Smooth muscle cell (in vitro differentiated cells): ENCODE results near the gene GREM2. TPM values are rescaled to one million over a fixed set of nuclear protein-coding genes. Genes with fewer than 3 reads are reported as not detected.

Experiments
- DNase-seq: peaks from one replicate; lab custom pipeline; 2025; ENCODE audit not compliant: unreplicated experiment; lab: John Stamatoyannopoulos, UW
- H2AFZ ChIP-seq: fragments of 200-600 bp; sonication (generic); 2 replicates; pipeline ENCODE4 v1.6.0; 2016; ENCODE audit warnings: antibody characterized with exemption, low read depth, mild to moderate bottlenecking
- H3F3A ChIP-seq: fragments of 200-600 bp; sonication (generic); 2 replicates; pipeline ENCODE4 v1.6.0; 2017; ENCODE audit warnings: antibody characterized with exemption, low read depth
- H3K27ac ChIP-seq: fragments of 200-600 bp; sonication (generic); 2 replicates; pipeline ENCODE4 v1.5.1; 2016; ENCODE audit warnings: low read depth, mild to moderate bottlenecking
- H3K27me3 ChIP-seq: fragments of 200-600 bp; sonication (generic); 2 replicates; pipeline ENCODE4 v1.6.1; 2016; ENCODE audit warnings: low read depth, mild to moderate bottlenecking
- H3K36me3 ChIP-seq: fragments of 200-600 bp; sonication (generic); 2 replicates; pipeline ENCODE4 v1.5.1; 2016; ENCODE audit warnings: low read depth
- H3K4me1 ChIP-seq: fragments of 200-600 bp; sonication (generic); 2 replicates; pipeline ENCODE4 v1.5.1; 2016; ENCODE audit warnings: low read depth
- H3K4me2 ChIP-seq: fragments of 200-600 bp; sonication (generic); 2 replicates; pipeline ENCODE4 v1.6.0; 2016; ENCODE audit warnings: mild to moderate bottlenecking
- H3K4me3 ChIP-seq: fragments of 200-600 bp; sonication (generic); 2 replicates; pipeline ENCODE4 v1.5.1; 2016; ENCODE audit warnings: mild to moderate bottlenecking
- H3K79me2 ChIP-seq: fragments of 200-600 bp; sonication (generic); 2 replicates; pipeline ENCODE4 v1.6.0; 2016; ENCODE audit warnings: low read depth, mild to moderate bottlenecking
- H3K9ac ChIP-seq: fragments of 200-600 bp; sonication (generic); 2 replicates; pipeline ENCODE4 v1.6.0; 2016; ENCODE audit warnings: low read depth
- H3K9me3 ChIP-seq: fragments of 200-600 bp; sonication (generic); replicated peaks from 2 replicates; pipeline ENCODE4 v1.5.1; 2016; ENCODE audit warnings: low read depth
- H4K20me1 ChIP-seq: fragments of 200-600 bp; sonication (generic); 2 replicates; pipeline ENCODE4 v1.6.0; 2016; ENCODE audit warnings: low read depth
- CTCF ChIP-seq: fragments of 200-600 bp; sonication (generic); IDR thresholded peaks from 2 replicates; pipeline ENCODE4 v1.5.1; 2017; ENCODE audit warnings: borderline replicate concordance, mild to moderate bottlenecking, antibody characterized with exemption; ENCODE audit not compliant: insufficient read depth, poor library complexity, severe bottlenecking
- WGBS: methylation state at CpG from one replicate; pipeline ENCODE4 v1.1.7; 2016; ENCODE audit warnings: low lambda C conversion rate; 5-methylcytosine and 5-hydroxymethylcytosine counted together
- polyA plus RNA-seq: library from polyadenylated mRNA; unstranded; fragments of >200 nt; fragmentation: Nextera tagmentation; extraction: Ambion mirVana; gene quantifications from 2 replicates; pipeline ENCODE4 v1.2.1, GENCODE V29; 2016
- total RNA-seq: library from RNA; depleted of rRNA; stranded (reverse); fragments of >200 nt; gene quantifications from 2 replicates; pipeline ENCODE4 v1.2.3, GENCODE V29; 2014

The GREM2 gene
- total and polyA plus RNA-seq, 2 experiments from 2014 or later = 8.0 to 15.1 TPM

GRCh38 chr1:240646571-240647240 is 34.8 kb upstream of the GREM2 start:
- no peak overlapping the region for H3K4me3 ChIP-seq
- TF ChIP-seq CTCF = no peak
- H3K9me3 ChIP-seq = no peaks in the 10 kb centered on the region
- DNase-seq = no peak
- H3K36me3 ChIP-seq = no peaks in the 10 kb centered on the region
- no peak overlapping the region for H3K27ac ChIP-seq
- H3F3A ChIP-seq = no peaks in the 10 kb centered on the region
- H3K9ac ChIP-seq = no peak overlapping the region
- no peak overlapping the region for H3K4me2 ChIP-seq
- peaks cover 5% of the 10 kb centered on the region for H3K27me3 ChIP-seq
- no peaks in the 10 kb centered on the region for H3K79me2 ChIP-seq
- no peak overlapping the region for H2AFZ ChIP-seq
- no peaks in the 10 kb centered on the region for H4K20me1 ChIP-seq
- 75% methylated on average over 7 of the region's 7 CpGs for WGBS
- H3K4me1 ChIP-seq = no peaks in the 10 kb centered on the region

- WGBS = 77% methylated on average over 6 of the region's 6 CpGs
Observed at GRCh38 chr1:240644732-240645131, 32.8 kb upstream of the GREM2 start.

GRCh38 chr1:240635466-240636256 is 23.7 kb upstream of the GREM2 start:
- no peak overlapping the region for H3K4me3 ChIP-seq
- no peaks in the 10 kb centered on the region for H3K27me3 ChIP-seq
- no peaks in the 10 kb centered on the region for H3K36me3 ChIP-seq
- 74% methylated on average over 16 of the region's 16 CpGs for whole genome bisulfite sequencing
- no peak overlapping the region for H3K9ac ChIP-seq
- H3K27ac ChIP-seq = no peak overlapping the region
- no peak for TF ChIP-seq CTCF
- DNase-seq = no peak
- no peaks in the 10 kb centered on the region for H3K9me3 ChIP-seq
- H2AFZ ChIP-seq = no peak overlapping the region
- H3K79me2 ChIP-seq = no peaks in the 10 kb centered on the region
- no peaks in the 10 kb centered on the region for H3K4me1 ChIP-seq
- H4K20me1 ChIP-seq = no peaks in the 10 kb centered on the region
- H3F3A ChIP-seq = no peaks in the 10 kb centered on the region
- no peak overlapping the region for H3K4me2 ChIP-seq

More at GRCh38 chr1:240644732-240645131, 32.8 kb upstream of the GREM2 start:
- Histone ChIP-seq H3K4me2 (no peak overlapping the region), H2AFZ (no peak overlapping the region), H3K27ac (no peak overlapping the region), H3K27me3 (no peaks in the 10 kb centered on the region), H3K4me3 (no peak overlapping the region), H4K20me1 (no peaks in the 10 kb centered on the region), H3K79me2 (no peaks in the 10 kb centered on the region), H3K9ac (no peak overlapping the region), H3K4me1 (no peaks in the 10 kb centered on the region), H3K36me3 (no peaks in the 10 kb centered on the region), H3K9me3 (no peaks in the 10 kb centered on the region), H3F3A (no peaks in the 10 kb centered on the region)
- no peak for DNase-seq
- no peak for TF ChIP-seq CTCF
